DND-41 (cell line): ENCODE measurements around the gene RNF223.

Source experiments
- ATAC-seq: fragments of 200-7000 bp; cut with Tn5 transposase; 3 replicates; pipeline ENCODE4 v1.9.1; 2021; ENCODE audit warnings: low read depth; ENCODE audit not compliant: insufficient read depth
- DNase-seq: peaks from one replicate; pipeline ENCODE4 v3.0.0-alpha.2; 2020
- H2AFZ ChIP-seq: 2 replicates; pipeline ENCODE4 v1.6.0; 2012; ENCODE audit warnings: low read depth, low read length
- H3K27ac ChIP-seq: 2 replicates; pipeline ENCODE4 v1.5.1; 2012; ENCODE audit warnings: low read length, inconsistent platforms
- H3K27me3 ChIP-seq: fragments of 200-600 bp; sonication (generic); 2 replicates; pipeline ENCODE4 v1.6.0; 2012; ENCODE audit warnings: low read length, mild to moderate bottlenecking, inconsistent platforms; ENCODE audit not compliant: insufficient read depth, poor library complexity
- H3K36me3 ChIP-seq: 2 replicates; pipeline ENCODE4 v1.5.1; 2012; ENCODE audit warnings: low read length, inconsistent platforms; ENCODE audit not compliant: insufficient read depth
- H3K4me1 ChIP-seq: 2 replicates; pipeline ENCODE4 v1.5.1; 2012; ENCODE audit warnings: mild to moderate bottlenecking, low read length; ENCODE audit not compliant: insufficient read depth
- H3K4me2 ChIP-seq: 2 replicates; pipeline ENCODE4 v1.6.0; 2012; ENCODE audit warnings: mild to moderate bottlenecking, moderate library complexity, low read length, inconsistent platforms; ENCODE audit not compliant: insufficient read depth
- H3K4me3 ChIP-seq, 2 experiments: fragments of 200-600 bp in 1 of 2; shearing (Covaris generic) in 1 of 2; 2 replicates each; pipeline ENCODE4 v1.5.1; 2012 to 2016; ENCODE audit warnings: inconsistent platforms in 2 of 2, low read length in 2 of 2, mild to moderate bottlenecking in 2 of 2, low read depth in 1 of 2, moderate library complexity in 1 of 2
- H3K79me2 ChIP-seq: 2 replicates; pipeline ENCODE4 v1.6.0; 2012; ENCODE audit warnings: low read length, inconsistent platforms; ENCODE audit not compliant: insufficient read depth
- H3K9ac ChIP-seq: 2 replicates; pipeline ENCODE4 v1.6.0; 2012; ENCODE audit warnings: low read depth, mild to moderate bottlenecking, inconsistent platforms, low read length, moderate library complexity
- H3K9me3 ChIP-seq: 2 replicates; pipeline ENCODE4 v1.5.1; 2012; ENCODE audit warnings: low read length, moderate library complexity, mild to moderate bottlenecking, inconsistent platforms; ENCODE audit not compliant: insufficient read depth, severe bottlenecking
- H4K20me1 ChIP-seq: 2 replicates; pipeline ENCODE4 v1.6.0; 2012; ENCODE audit warnings: low read length; ENCODE audit not compliant: insufficient read depth
- EZH2 ChIP-seq: IDR thresholded peaks from 3 replicates; pipeline ENCODE4 v1.6.1; 2012; ENCODE audit warnings: borderline replicate concordance, low read depth, mild to moderate bottlenecking, moderate library complexity, low read length, inconsistent platforms; ENCODE audit not compliant: severe bottlenecking
- TF ChIP-seq, protein P1 (sequence below): IDR thresholded peaks from 2 replicates; pipeline ENCODE4 v1.5.1; 2012; ENCODE audit warnings: borderline replicate concordance, low read length, moderate library complexity, mild to moderate bottlenecking; ENCODE audit not compliant: poor library complexity, severe bottlenecking; ENCODE audit errors: extremely low read depth

RNF223 gene

DNA sequence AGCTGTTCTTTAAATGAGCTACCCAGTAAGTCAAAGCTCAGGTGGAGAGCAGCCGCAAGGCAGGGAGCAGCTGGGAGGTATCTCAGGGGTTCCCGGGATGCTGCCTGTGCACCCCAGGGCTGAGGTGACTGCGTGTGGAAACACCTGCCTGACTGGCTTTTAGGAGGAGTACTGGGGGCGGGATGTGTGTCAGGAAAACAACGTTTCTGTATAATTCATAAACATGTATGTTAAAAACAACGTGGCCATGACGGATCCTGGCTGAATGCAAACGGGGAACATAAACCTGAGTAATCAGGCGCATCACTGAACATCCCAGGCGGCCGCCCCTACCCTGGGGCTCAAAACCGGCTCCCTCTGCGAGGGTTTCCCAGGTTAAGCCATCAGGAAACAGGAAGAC, 40.3 kb upstream of the RNF223 start:
- peaks cover 54% of the 10 kb centered on the region for H3K79me2 ChIP-seq
- ATAC-seq (no peak), DNase-seq (no peak)
- peak overlapping the region; percentile 91 for H3K4me2 ChIP-seq
- peaks cover 14% of the 10 kb centered on the region for H3K36me3 ChIP-seq
- H3K27ac ChIP-seq, result no peak overlapping the region
- H3K9ac ChIP-seq, result no peak overlapping the region
- TF ChIP-seq, protein P1, sequence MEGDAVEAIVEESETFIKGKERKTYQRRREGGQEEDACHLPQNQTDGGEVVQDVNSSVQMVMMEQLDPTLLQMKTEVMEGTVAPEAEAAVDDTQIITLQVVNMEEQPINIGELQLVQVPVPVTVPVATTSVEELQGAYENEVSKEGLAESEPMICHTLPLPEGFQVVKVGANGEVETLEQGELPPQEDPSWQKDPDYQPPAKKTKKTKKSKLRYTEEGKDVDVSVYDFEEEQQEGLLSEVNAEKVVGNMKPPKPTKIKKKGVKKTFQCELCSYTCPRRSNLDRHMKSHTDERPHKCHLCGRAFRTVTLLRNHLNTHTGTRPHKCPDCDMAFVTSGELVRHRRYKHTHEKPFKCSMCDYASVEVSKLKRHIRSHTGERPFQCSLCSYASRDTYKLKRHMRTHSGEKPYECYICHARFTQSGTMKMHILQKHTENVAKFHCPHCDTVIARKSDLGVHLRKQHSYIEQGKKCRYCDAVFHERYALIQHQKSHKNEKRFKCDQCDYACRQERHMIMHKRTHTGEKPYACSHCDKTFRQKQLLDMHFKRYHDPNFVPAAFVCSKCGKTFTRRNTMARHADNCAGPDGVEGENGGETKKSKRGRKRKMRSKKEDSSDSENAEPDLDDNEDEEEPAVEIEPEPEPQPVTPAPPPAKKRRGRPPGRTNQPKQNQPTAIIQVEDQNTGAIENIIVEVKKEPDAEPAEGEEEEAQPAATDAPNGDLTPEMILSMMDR, result no peak
- no peak for TF ChIP-seq EZH2
- peaks cover 6% of the 10 kb centered on the region for H3K9me3 ChIP-seq
- no peaks in the 10 kb centered on the region for H3K27me3 ChIP-seq
- no peak overlapping the region for H2AFZ ChIP-seq
- H3K4me1 ChIP-seq, result peaks cover 19% of the 10 kb centered on the region
- H4K20me1 ChIP-seq, result peaks cover 9% of the 10 kb centered on the region; the same call in 1 of the 2 replicates
- peak overlapping the region in 1 of 2 experiments; percentile 68; a peak in 2 of 4 replicates for H3K4me3 ChIP-seq

DNA sequence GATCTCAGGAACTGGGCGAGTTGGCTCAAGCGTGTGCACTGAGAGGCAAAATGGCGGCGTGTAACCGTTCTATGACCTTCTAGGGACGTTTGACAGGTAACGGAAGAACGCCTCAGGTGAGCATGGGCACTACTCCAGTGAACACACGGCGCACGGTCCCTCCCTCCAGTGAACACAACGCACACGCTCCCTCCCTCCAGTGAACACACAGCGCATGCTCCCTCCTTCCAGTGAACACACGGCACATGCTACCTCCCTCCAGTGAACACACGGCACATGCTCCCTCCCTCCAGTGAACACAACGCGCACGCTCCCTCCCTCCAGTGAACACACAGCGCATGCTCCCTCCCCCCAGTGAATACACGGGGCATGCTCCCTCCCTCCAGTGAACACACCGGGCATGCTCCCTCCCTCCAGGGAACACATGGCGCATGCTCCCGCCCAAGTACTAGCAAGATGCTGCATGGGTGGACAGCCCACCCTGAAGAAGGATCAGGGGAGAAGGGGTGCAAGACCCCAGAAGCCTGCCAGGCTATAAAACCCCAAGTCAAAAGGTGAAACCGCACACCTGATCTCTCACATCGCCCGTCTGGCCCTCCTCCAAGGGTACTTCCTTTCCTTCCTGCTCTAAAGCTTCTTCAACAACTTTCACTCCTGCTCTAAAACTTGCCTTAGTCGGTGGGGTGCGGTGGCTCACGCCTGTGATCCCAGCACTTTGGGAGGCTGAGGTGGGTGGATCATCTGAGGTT, 38.3 kb upstream of the RNF223 start:
- Histone ChIP-seq H3K79me2 (peaks cover 63% of the 10 kb centered on the region), H4K20me1 (peaks cover 19% of the 10 kb centered on the region; the same call in 1 of the 2 replicates), H3K27ac (no peak overlapping the region), H3K9ac (no peak overlapping the region), H3K36me3 (peaks cover 14% of the 10 kb centered on the region), H3K4me1 (peaks cover 18% of the 10 kb centered on the region), H3K9me3 (peaks cover 6% of the 10 kb centered on the region), H3K27me3 (no peaks in the 10 kb centered on the region), H3K4me3 (no peak overlapping the region), H3K4me2 (no peak overlapping the region), H2AFZ (no peak overlapping the region)
- DNase-seq (no peak), ATAC-seq (no peak)
- TF ChIP-seq EZH2, result no peak
- TF ChIP-seq, protein P1, result no peak

DNA sequence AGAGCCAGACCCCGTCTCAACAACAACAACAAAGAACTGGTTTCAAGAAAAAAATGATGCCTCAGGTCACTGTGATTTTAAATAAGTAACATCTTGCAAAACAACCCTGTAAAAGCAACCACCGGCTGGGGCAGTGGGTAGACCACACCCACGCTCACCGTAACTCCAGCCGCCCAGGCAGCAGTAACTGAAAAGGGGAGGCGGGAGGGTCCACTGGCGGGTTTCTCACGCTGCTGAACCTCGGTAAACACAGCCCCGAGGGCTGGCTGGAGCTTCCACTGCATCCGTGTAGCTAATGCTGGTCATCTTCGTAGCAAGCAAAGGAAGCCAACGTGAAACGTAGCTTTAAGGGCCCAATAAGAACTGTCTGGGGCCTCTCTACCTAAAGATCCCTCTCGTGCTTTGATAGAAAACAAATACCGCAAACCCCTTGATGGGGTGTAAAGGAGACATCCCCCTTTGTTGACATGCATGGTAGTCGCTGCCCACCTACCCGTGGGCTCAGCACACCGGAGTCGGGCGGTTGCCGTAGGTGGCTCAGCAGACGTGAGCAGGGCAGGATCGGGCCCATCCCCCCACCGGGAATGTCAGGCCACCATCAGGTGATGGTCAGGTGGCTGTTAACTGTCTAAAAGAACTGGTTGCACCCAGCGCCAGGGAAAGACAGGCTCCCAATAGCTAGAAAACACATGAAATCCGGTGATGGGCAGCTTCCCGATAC, 37.6 kb upstream of the RNF223 start:
- TF ChIP-seq, protein P1, result no peak
- no peak for TF ChIP-seq EZH2
- Histone ChIP-seq H3K27me3 (no peaks in the 10 kb centered on the region), H3K79me2 (peaks cover 66% of the 10 kb centered on the region), H4K20me1 (peaks cover 22% of the 10 kb centered on the region; the same call in 1 of the 2 replicates), H3K9me3 (peaks cover 6% of the 10 kb centered on the region), H3K4me3 (no peak overlapping the region), H3K9ac (no peak overlapping the region), H2AFZ (no peak overlapping the region), H3K36me3 (peaks cover 14% of the 10 kb centered on the region), H3K27ac (no peak overlapping the region), H3K4me1 (peaks cover 14% of the 10 kb centered on the region), H3K4me2 (no peak overlapping the region)
- no peak for DNase-seq
- no peak for ATAC-seq
